NCI-H774 (cell line): ENCODE results near the gene POC1A.
"Not testable (repeated sequence)": the region's sequence is repeated elsewhere in the genome, so short reads cannot be mapped to it uniquely, and the experiment has no call there.

Experiments
- DNase-seq: peaks from one replicate; lab custom pipeline; 2025; lab: John Stamatoyannopoulos, UW

Gene POC1A

GRCh38 chr3:52046902-52047239, 107.4 kb downstream of the POC1A start:
- no peak for DNase-seq

GRCh38 chr3:52046186-52046901, 107.9 kb downstream of the POC1A start:
- no peak for DNase-seq

GRCh38 chr3:52044869-52045619, 109.2 kb downstream of the POC1A start:
- no peak for DNase-seq

GRCh38 chr3:52043750-52044149, 110.5 kb downstream of the POC1A start:
- DNase-seq: no peak

GRCh38 chr3:52043039-52043438, 111.2 kb downstream of the POC1A start:
- not testable (repeated sequence) for DNase-seq

GRCh38 chr3:52041118-52041731, 113.0 kb downstream of the POC1A start:
- DNase-seq: no peak

GRCh38 chr3:52040600-52040999, 113.6 kb downstream of the POC1A start:
- no peak for DNase-seq

GRCh38 chr3:52039846-52040245, 114.4 kb downstream of the POC1A start:
- no peak for DNase-seq

GRCh38 chr3:52039426-52039825, 114.8 kb downstream of the POC1A start:
- no peak for DNase-seq

GRCh38 chr3:52038227-52038626, 116.0 kb downstream of the POC1A start:
- no peak for DNase-seq

- no peak for DNase-seq
Measured at GRCh38 chr3:52037291-52037690, 116.9 kb downstream of the POC1A start.

- DNase-seq: no peak
Measured at GRCh38 chr3:52036829-52037228, 117.4 kb downstream of the POC1A start.

GRCh38 chr3:52036222-52036694, 118.0 kb downstream of the POC1A start:
- DNase-seq: no peak

GRCh38 chr3:52034651-52035050, 119.6 kb downstream of the POC1A start:
- DNase-seq: no peak

- DNase-seq: no peak
Measured at GRCh38 chr3:52034212-52034611, 120.0 kb downstream of the POC1A start.

GRCh38 chr3:52033748-52034147, 120.5 kb downstream of the POC1A start:
- DNase-seq: not testable (repeated sequence)

GRCh38 chr3:52032702-52033408, 121.4 kb downstream of the POC1A start:
- DNase-seq: no peak

- no peak for DNase-seq
Measured at GRCh38 chr3:52031896-52032295, 122.3 kb downstream of the POC1A start.

- DNase-seq: no peak
Measured at GRCh38 chr3:52030714-52031310, 123.4 kb downstream of the POC1A start.

- no peak for DNase-seq
Measured at GRCh38 chr3:52029535-52029934, 124.7 kb downstream of the POC1A start.

GRCh38 chr3:52029053-52029452, 125.2 kb downstream of the POC1A start:
- DNase-seq: no peak

- no peak for DNase-seq
Measured at GRCh38 chr3:52028572-52028971, 125.7 kb downstream of the POC1A start.
